ENCODE results near the gene ZNF236. TPM values are rescaled to one million over a fixed set of nuclear protein-coding genes. Genes with fewer than 3 reads are reported as not detected.
"Not testable (repeated sequence)": the region's sequence is repeated elsewhere in the genome, so short reads cannot be mapped to it uniquely, and the experiment has no call there.

ZNF236 gene
- 10 to 100 TPM; 14.1 to 14.2 TPM for total RNA-seq
- long read RNA-seq, donor 1, partial matches to known transcripts = 2 of 3 reads
- long read RNA-seq, donor 1, other reads (novel, unspliced or antisense) = 1 of 3 reads
- long read RNA-seq, donor 2, partial matches to known transcripts = 11 of 16 reads
- long read RNA-seq, donor 2, other reads (novel, unspliced or antisense) = 5 of 16 reads

- intact Hi-C loops (cut with DNase I) = no loop called here
- DNase-seq (ENCODE audit: low spot score) = peak; percentile 92
Measured at GRCh38 chr18:76822506-76823160, at the start of gene ZNF236. TSS of gene ZNF236 (plus strand) at chr18:76822557. CDS start at chr18:76822608, 51 bp downstream.

- intact Hi-C loops (cut with DNase I) = no loop called here
- no peak for DNase-seq (ENCODE audit: low spot score)
Measured at GRCh38 chr18:76772665-76773064, 49.7 kb upstream of the ZNF236 start.

- DNase-seq (ENCODE audit: low spot score); intact Hi-C loops (cut with DNase I): not testable (repeated sequence)
Measured at GRCh38 chr18:76777036-76777435, 45.3 kb upstream of the ZNF236 start.

GRCh38 chr18:76783786-76784484, 38.4 kb upstream of the ZNF236 start:
- no peak for DNase-seq (ENCODE audit: low spot score)
- intact Hi-C loops (cut with DNase I) = no loop called here

GRCh38 chr18:76785872-76786271, 36.5 kb upstream of the ZNF236 start:
- DNase-seq (ENCODE audit: low spot score) = no peak
- intact Hi-C loops (cut with DNase I) = no loop called here

- no peak for DNase-seq (ENCODE audit: low spot score)
- intact Hi-C loops (cut with DNase I) = no loop called here
Measured at GRCh38 chr18:76788571-76789317, 33.6 kb upstream of the ZNF236 start.

GRCh38 chr18:76791106-76791505, 31.3 kb upstream of the ZNF236 start:
- intact Hi-C loops (cut with DNase I) = no loop called here
- no peak for DNase-seq (ENCODE audit: low spot score)

- intact Hi-C loops (cut with DNase I) = no loop called here
- no peak for DNase-seq (ENCODE audit: low spot score)
Measured at GRCh38 chr18:76791642-76792041, 30.7 kb upstream of the ZNF236 start.

- DNase-seq (ENCODE audit: low spot score) = no peak
- intact Hi-C loops (cut with DNase I) = no loop called here
Measured at GRCh38 chr18:76794326-76794725, 28.0 kb upstream of the ZNF236 start.

GRCh38 chr18:76801567-76802505, 20.5 kb upstream of the ZNF236 start:
- intact Hi-C loops (cut with DNase I) = loop anchor here in 1 of 2 donors (10.0 kb wide), 1 partner anchor 73 kb away; no protein-coding TSS in a partner anchor
- peak; percentile 88 for DNase-seq (ENCODE audit: low spot score)

- intact Hi-C loops (cut with DNase I) = loop anchor here in 1 of 2 donors (10.0 kb wide), 1 partner anchor 71 kb away; no protein-coding TSS in a partner anchor
- DNase-seq (ENCODE audit: low spot score) = no peak
Measured at GRCh38 chr18:76803413-76803812, 18.9 kb upstream of the ZNF236 start.

- DNase-seq (ENCODE audit: low spot score) = peak; percentile 50
Measured at GRCh38 chr18:76803814-76804213, 18.5 kb upstream of the ZNF236 start.

GRCh38 chr18:76805221-76805620, 17.1 kb upstream of the ZNF236 start:
- DNase-seq (ENCODE audit: low spot score) = no peak
- intact Hi-C loops (cut with DNase I) = loop anchor here in 1 of 2 donors (10.0 kb wide), 1 partner anchor 70 kb away; no protein-coding TSS in a partner anchor

More at GRCh38 chr18:76803814-76804213, 18.5 kb upstream of the ZNF236 start:
- intact Hi-C loops (cut with DNase I) = loop anchor here in 1 of 2 donors (10.0 kb wide), 1 partner anchor 71 kb away; no protein-coding TSS in a partner anchor

GRCh38 chr18:76806301-76806700, 16.1 kb upstream of the ZNF236 start:
- intact Hi-C loops (cut with DNase I) = loop anchor here in 1 of 2 donors (10.0 kb wide), 1 partner anchor 68 kb away; no protein-coding TSS in a partner anchor
- no peak for DNase-seq (ENCODE audit: low spot score)

GRCh38 chr18:76808561-76808960, 13.8 kb upstream of the ZNF236 start:
- intact Hi-C loops (cut with DNase I) = loop anchor here in 1 of 2 donors (10.0 kb wide), 1 partner anchor 66 kb away; no protein-coding TSS in a partner anchor
- DNase-seq (ENCODE audit: low spot score) = no peak

GRCh38 chr18:76811530-76811929, 10.8 kb upstream of the ZNF236 start:
- DNase-seq (ENCODE audit: low spot score) = peak; percentile 35
- intact Hi-C loops (cut with DNase I) = not testable (repeated sequence)

- DNase-seq (ENCODE audit: low spot score) = no peak
- intact Hi-C loops (cut with DNase I) = no loop called here
Measured at GRCh38 chr18:76814256-76814655, 8.1 kb upstream of the ZNF236 start.

GRCh38 chr18:76816127-76816526, 6.2 kb upstream of the ZNF236 start:
- intact Hi-C loops (cut with DNase I) = no loop called here
- DNase-seq (ENCODE audit: low spot score) = no peak

Measured in posterior vena cava (tissue), 2 donors.